HTERT RPE-1 (cell line): Measurements from ENCODE around the gene SLC35G6.
"Not testable (repeated sequence)": the region's sequence is repeated elsewhere in the genome, so short reads cannot be mapped to it uniquely, and the experiment has no call there.

ENCODE experiments used
- in situ Hi-C: fragments of 300-500 bp; cut with MboI; formaldehyde crosslinking; loops from 4 replicates; pipeline ENCODE4 v1.14.3; 2020; ENCODE audit warnings: low sequenced_read_pairs

Gene SLC35G6

DNA sequence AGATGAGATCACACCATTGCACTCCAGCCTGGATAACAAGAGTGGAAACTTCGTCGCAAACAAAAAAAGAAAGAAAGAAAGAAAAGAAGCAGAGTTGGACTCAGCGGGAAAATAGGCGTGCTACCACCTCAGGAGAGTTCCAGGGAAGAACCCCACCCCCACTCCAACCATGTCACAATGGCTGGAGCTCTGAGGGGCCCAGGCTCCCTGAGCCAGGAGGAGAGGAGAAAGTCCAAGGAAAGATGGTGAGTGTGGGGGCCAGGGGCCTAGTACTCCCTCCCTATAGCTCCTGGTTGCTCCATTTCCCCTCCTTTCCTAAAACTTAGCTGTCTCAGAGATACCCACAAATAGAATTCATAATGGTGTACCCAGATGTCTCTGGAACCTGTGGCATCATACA is at the start of gene SLC35G6:
Gene SLC35G6 (plus strand): TSS at position 172 of the 400 bp plus-strand sequence. CDS start 71 bp downstream, at position 243.
- in situ Hi-C loops: not testable (repeated sequence)

GRCh38 chr17:7432296-7432695 is 49.0 kb upstream of the SLC35G6 start:
- in situ Hi-C loops: no loop called here

GRCh38 chr17:7435676-7436555 is 45.3 kb upstream of the SLC35G6 start:
- in situ Hi-C loops: no loop called here

DNA sequence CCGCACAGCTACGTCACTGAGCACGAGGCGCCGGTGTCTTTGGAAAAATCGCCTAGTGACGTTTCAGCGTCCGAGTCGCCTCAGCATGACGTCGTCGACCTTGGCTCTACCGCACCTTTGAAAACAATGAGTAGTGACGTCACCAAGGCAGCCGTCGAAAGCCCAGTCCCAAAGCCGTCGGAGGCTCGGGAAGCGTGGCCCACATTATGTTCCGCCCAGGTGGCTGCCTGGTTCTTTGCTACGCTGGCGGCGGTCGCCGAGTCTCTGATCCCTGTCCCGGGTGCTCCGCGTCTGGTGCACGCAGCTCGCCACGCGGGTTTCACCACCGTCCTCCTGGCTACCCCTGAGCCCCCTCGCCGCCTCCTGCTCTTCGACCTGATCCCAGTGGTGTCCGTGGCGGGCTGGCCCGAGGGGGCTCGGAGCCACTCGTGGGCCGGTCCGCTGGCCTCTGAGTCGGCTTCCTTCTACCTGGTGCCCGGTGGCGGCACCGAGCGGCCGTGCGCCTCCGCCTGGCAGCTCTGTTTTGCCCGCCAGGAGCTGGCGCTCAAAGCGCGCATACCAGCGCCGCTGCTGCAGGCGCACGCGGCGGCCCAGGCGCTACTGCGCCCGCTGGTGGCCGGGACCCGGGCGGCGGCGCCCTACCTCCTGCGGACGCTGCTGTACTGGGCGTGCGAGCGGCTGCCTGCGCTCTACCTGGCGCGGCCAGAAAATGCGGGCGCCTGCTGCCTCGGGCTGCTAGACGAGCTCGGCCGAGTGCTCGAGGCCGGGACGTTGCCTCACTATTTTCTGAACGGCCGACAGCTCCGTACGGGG is 44.5 kb upstream of the SLC35G6 start:
- in situ Hi-C loops: no loop called here

DNA sequence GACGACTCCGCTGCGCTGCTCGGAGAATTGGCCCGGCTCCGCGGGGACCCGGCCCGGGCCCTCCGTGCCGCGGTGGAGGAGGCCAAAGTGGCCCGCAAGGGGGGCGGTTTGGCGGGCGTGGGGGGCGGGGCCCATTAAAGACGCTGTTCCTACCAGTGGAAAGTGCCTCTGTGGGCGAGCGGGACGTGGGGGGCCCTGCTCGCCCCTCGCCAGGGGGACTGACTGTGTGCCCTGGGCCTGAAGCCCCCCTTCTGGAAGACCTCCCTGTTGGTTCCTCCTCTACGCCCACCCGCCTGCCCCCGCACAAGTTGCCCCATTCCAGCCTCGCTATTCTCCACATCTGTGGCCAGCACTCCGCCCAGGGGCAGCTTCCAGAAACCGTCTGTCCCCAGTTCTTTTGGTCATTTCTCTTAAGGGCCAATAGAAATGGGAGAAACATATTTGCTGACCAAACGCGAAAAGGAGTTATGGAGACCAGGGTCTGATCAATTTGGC is 43.8 kb upstream of the SLC35G6 start:
- in situ Hi-C loops: no loop called here

DNA sequence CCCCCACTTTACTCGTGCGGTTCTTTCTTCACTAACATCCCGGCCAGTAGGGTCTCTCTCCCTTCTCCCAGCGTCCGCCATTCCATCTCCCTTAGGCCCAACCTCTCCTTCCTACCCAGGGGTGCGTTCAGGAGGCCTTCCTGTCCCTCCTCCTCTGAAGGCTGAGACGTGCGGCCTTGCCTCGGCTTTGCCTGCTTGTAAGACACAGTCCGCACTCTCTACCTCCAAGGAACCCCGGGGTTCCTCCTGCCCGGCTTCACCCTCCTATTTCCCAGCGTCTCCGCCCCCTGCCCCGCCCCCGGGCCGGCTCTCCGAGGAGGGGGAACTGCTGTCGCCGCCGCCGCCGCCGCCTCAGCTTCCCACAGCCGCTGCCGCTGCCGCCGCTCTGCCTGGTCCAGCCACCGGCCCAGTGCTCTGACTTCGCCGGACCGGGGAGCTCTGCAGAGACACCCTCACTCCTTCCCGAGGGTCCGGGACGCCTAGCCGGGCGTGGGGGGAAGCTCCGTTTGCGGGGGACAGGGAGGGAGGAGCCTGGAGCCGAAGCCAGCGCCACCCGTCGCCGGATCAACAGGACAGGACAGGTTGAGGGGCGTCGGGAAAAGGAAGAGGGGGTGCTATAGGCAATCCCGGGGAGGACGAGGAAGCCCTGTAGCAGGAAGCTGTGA is 43.2 kb upstream of the SLC35G6 start:
- in situ Hi-C loops: no loop called here

DNA sequence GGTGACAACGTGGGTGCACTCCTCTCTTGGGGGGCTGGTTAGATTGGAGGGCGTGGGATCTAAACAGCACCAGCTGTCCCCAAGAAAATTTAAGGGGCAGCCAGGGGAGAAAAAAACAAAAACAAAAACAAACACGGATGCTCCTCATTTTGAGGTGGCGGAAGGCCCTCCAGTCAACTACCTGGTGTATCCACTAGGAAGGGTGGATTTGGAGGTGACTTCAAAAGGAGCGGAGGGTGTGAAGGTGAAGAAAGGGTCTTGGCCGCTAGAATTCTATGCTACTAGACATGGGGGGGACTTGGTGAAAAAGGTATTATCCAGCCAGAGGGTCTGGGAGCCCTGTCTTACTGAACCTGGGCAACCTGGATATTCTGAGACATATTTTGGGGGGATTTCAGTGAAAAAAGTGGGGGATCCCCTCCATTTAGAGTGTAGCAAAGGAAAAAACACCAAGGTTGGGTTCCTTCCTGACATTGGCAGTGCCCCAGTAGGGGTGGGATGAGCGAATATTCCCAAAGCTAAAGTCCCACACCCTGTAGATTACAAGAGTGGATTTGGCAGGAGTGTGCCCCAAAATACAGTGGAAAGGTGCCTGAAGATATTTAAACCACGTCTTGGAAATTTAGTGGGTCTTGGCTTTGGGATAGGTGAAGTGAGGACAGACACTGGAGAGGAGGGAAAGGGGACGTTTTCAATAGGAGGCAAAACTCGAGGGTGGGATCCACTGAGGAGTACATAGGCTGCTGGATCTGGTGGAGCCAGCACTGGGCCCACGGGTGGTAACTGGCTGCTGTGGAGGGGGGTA is 42.4 kb upstream of the SLC35G6 start:
- in situ Hi-C loops: no loop called here

DNA sequence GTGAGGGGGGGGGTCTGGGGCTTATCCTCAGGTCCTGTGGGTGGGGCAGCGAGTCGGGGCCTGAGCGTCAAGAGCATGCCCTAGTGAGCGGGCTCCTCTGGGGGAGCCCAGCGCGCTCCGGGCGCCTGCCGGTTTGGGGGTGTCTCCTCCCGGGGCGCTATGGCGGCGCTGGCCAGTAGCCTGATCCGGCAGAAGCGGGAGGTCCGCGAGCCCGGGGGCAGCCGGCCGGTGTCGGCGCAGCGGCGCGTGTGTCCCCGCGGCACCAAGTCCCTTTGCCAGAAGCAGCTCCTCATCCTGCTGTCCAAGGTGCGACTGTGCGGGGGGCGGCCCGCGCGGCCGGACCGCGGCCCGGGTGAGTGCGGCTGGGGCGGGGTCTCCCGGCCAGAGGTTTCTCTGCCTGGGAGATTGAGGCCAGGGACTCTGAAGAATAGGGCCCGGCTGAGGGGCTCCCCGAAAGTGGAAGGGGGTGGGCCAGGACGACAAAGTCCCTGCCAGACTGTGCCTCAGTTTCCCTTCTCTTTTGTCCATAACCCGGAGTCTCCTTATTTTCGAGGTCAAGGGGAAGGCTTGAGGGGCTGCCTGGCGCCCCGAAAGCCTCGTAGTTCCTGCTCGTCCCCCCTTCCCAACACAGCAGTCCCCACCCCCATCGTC is 41.7 kb upstream of the SLC35G6 start, which contains the start of gene FGF11:
Gene FGF11 (plus strand): TSS at position 51 of the 651 bp plus-strand sequence. CDS start 109 bp downstream, at position 160.
- in situ Hi-C loops: no loop called here

DNA sequence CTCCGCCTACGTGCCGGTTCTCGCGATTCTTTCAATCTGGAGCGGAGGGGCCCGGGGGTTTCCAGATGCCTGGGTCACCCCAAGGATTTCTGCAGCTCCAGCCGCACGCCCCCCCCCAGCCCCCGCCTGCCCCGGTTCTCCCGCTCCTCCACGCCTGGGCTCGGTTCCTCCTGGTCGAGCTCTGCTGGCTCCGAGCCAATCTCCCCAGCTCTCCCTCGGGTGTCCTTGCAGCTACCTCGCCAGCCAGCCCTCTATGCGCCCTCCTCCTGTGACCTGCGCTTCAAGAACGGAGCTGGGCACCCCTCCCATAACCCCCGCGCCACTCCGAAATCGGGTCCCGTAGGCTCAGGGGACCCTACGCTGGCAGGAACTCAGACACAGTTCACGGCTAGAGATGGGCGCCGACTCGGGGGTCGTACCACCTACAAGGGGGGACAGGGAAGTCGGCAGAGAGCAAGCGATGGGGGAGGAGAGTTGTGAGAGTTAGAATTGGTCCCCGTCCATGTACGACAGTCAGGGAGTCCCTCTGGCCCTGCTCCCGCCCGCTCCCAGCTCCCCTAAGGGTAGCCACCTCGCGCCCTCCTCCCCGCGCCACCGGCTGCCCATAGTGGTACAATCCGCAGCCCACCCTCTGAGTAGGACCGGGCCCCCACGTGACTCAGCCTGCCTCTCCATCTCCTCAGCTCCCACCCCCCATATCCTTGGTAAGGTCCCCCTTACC is 41.0 kb upstream of the SLC35G6 start:
- in situ Hi-C loops: no loop called here

DNA sequence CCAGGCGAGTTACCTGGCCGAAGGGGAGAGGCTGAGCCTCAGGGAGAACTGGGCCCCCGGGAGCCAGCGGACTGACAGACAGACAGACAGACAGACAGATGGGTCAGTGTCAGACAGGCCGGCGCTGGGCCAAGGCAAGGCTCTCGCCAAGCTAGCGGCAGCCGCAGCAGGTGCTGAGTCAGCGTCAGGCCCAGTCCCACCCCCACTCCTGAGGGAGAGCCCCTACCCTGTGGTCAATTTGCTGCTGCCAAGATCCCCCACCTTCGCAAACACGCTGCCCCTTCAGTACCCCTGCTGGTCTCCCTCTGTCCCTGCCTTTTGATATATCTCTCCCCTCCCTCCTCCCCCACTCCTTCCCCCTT is 40.4 kb upstream of the SLC35G6 start:
- in situ Hi-C loops: no loop called here

GRCh38 chr17:7441266-7441665 is 40.0 kb upstream of the SLC35G6 start:
- in situ Hi-C loops: no loop called here

DNA sequence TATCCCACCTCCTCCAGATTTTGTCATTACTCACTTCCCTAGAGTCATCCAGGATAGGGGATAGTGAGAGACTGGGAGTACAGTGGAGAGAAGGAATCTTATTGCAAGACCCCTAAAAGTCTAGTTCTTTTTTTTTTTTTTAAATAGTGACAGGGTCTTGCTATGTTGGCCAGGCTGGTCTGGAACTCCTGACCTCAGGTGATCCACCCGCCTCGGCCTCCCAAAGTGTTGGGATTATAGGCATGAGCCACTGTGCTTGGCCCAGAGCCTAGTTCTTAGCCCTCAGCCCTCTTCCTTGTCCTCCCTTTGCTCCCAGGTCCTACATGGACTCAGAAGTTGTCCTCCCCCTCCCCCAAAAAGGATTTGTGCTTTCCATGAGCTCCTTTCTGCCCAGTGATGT is 39.1 kb upstream of the SLC35G6 start:
- in situ Hi-C loops: no loop called here

GRCh38 chr17:7443499-7444485 is 37.5 kb upstream of the SLC35G6 start:
- in situ Hi-C loops: no loop called here

- in situ Hi-C loops: no loop called here
Measured at GRCh38 chr17:7444682-7445618, 36.3 kb upstream of the SLC35G6 start, which contains the start of gene CHRNB1. CHRNB1 (plus strand) TSS chr17:7445061; CDS start chr17:7445128, 67 bp downstream.

DNA sequence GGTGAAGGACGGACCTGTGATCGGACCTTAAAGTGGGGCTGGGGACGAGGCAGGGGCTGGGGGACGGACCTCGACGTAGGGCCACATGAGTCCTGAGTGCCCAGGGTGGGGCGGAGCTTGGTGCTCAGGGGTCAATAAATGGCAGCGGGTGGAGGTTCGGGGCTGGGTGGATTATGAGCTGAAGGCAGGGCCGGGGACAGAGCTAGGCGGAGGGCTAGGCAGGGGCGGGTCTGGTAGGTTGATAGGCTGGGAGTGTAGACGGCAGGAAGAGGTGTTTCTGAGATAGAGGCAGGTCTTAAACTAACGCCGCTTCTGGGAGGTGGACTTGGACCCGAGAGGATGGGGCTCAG is 35.7 kb upstream of the SLC35G6 start:
- in situ Hi-C loops: no loop called here

- in situ Hi-C loops: no loop called here
Measured at GRCh38 chr17:7448461-7448860, 32.8 kb upstream of the SLC35G6 start.
